GM18858 (cell line): ENCODE results near the gene LAMA5.

Experiments
- ATAC-seq: cut with Tn5 transposase; IDR thresholded peaks from one replicate; pipeline ENCODE4 v1.9.1; 2021; ENCODE audit not compliant: unreplicated experiment

Gene LAMA5, protein sequence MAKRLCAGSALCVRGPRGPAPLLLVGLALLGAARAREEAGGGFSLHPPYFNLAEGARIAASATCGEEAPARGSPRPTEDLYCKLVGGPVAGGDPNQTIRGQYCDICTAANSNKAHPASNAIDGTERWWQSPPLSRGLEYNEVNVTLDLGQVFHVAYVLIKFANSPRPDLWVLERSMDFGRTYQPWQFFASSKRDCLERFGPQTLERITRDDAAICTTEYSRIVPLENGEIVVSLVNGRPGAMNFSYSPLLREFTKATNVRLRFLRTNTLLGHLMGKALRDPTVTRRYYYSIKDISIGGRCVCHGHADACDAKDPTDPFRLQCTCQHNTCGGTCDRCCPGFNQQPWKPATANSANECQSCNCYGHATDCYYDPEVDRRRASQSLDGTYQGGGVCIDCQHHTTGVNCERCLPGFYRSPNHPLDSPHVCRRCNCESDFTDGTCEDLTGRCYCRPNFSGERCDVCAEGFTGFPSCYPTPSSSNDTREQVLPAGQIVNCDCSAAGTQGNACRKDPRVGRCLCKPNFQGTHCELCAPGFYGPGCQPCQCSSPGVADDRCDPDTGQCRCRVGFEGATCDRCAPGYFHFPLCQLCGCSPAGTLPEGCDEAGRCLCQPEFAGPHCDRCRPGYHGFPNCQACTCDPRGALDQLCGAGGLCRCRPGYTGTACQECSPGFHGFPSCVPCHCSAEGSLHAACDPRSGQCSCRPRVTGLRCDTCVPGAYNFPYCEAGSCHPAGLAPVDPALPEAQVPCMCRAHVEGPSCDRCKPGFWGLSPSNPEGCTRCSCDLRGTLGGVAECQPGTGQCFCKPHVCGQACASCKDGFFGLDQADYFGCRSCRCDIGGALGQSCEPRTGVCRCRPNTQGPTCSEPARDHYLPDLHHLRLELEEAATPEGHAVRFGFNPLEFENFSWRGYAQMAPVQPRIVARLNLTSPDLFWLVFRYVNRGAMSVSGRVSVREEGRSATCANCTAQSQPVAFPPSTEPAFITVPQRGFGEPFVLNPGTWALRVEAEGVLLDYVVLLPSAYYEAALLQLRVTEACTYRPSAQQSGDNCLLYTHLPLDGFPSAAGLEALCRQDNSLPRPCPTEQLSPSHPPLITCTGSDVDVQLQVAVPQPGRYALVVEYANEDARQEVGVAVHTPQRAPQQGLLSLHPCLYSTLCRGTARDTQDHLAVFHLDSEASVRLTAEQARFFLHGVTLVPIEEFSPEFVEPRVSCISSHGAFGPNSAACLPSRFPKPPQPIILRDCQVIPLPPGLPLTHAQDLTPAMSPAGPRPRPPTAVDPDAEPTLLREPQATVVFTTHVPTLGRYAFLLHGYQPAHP (N-terminal part only)

DNA sequence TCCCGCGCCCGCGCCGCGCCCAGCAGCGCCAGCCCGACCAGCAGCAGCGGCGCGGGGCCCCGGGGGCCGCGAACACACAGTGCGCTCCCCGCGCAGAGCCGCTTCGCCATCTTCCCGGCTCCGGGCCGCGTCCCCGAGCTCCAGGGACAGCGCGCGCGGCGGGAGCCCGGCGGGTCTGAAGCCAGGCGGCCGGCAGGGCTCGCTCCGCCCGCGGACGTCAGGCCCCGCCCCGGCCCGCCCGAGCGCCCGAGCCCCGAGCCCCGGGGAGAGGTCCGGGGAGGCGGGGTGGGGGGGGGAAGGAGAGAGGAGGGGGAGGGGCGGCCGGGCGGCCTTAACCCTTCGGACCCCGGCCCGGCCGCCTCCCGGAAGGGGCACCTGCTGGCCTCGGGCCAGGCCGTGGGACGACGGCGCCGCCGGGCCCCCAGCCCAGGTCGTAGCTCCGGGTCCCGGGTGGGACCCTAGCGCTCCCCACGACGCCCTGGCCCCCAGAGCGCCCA, at the start of gene LAMA5:
Gene LAMA5 (minus strand): TSS at position 177 of the 497 bp plus-strand sequence. CDS start 67 bp downstream, at position 110.
- no peak for ATAC-seq

DNA sequence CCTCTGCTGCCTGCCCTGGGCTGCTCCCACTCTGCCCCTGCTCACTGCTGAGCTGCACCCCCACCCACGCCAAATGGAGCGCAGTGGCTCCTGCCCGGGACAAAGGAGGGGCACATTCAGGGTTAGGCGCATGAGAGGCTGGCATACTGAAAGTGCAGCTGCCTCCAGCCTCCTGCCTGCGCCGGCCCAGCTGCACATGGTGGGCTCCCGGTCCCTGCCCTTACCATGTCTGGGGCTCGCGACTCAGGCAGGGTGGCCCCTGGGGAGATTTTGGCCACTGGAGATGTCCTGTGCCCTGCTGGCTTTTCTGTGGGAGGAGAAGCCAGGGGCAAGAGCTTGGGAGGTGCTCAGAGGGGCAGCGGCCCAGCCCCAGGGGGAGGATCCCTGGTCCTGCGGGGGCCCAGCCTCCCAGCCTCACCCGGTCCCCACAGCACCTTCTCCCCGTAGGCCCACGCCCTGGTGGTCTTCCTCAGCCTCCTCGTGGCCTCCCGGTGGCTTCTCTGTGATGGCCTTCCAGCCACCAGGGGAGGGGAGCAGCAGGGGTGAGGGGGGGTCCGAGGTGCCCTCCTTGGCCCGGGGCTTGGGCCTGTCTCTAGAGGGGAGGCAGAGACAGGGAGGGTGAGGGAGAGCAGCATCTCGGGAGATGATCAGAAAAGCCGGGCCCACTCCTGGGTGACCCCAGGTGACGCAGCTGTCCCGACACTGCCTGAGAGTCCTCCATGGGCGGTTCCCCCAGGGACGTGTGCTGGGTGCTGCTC, 48.4 kb upstream of the LAMA5 start:
- no peak for ATAC-seq

DNA sequence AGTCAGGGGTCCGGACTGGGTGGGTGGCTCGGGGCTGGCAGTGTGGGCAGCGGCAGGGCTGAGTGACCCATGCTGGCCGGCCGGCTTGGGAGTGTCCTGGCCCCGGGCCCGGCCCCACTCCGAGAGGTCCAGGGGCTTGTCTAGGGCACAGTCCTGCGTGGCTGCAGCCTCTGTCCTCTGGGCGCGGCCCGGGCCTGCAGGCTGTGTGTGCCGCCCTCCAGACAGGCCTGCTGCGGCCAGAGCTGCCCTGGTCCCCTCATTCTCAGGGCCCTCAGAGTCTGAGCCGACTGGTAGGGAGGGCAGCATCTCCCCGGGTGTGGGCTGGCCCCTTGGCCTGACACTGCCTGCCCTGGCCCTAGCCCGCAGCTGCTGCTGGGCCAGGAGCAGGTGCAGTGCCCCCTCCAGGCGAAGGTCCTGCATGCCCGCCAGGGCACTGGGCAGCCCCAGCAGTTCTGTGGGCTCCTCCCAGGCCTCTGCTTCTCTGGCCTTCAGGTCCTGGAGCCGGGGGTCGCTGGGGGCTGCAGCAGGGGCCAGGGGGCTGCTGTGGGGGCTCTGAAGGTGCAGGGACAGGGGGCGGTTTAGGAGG, 46.9 kb upstream of the LAMA5 start:
- ATAC-seq: no peak

DNA sequence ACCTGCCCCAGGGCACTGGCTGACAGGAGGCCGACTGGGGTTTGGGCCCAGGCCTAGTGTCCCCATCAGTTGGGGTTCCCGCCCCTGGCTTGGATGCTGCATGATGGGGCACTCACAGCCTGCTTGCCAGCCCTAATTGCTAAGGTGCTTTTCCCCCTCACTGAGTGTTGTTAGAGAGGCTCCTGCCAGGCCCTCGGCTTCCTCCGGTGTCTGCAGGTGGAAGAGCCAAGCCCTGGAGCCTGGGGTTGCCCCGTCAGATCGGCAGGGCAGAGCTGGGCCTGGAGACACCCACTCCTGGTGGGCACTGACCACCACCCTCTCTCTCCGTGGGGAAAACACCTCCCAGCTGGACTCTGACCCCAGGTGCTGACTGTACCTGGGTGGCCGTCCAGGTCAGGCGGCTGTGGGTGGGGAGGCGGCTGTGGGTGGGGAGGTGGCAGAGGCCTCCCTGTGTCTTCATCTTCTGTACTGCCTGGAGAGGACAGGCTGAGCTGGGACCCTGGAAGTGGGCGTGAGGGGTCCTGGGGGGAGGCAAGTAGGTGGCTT, 46.0 kb upstream of the LAMA5 start:
- no peak for ATAC-seq

DNA sequence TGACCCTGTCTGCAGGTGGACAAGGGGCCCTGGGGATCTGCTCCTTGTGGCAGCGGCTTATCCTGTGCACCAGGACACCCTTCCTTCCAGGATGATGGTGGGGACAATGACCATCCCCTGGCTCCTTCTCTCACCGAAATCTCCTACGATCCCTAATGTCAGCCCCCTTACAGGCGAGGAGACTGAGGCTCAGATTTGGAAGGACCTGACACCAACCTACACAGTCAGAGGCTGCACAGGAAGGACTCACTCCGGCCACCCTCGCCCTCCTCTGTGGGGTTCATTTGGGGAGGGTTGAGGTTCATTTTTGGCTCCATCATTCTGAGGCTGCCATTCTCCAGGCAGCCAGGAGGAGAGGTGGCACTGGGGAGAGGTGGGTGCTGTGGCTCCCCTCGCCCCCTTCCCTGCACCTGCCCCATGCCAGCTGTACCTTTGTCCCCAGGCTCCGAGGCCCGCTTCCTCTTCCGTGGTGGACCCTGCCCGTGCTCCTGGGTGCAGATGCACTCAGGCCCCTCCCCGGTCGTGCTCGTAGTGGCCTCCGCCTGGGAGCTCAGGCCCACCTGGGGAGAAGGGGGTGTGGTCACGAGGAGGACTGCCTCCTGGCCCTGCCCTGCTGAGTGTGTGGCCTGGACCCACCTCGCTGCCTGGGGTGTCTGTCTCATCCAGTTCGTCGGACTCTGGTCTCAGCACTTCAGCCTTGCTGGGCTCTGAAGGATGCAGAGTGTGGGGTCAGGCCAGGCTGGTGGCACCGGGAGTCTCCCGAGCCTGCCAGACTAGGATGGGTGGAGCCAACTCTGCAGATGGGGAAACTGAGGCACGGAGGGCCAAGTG, 45.3 kb upstream of the LAMA5 start:
- no peak for ATAC-seq

DNA sequence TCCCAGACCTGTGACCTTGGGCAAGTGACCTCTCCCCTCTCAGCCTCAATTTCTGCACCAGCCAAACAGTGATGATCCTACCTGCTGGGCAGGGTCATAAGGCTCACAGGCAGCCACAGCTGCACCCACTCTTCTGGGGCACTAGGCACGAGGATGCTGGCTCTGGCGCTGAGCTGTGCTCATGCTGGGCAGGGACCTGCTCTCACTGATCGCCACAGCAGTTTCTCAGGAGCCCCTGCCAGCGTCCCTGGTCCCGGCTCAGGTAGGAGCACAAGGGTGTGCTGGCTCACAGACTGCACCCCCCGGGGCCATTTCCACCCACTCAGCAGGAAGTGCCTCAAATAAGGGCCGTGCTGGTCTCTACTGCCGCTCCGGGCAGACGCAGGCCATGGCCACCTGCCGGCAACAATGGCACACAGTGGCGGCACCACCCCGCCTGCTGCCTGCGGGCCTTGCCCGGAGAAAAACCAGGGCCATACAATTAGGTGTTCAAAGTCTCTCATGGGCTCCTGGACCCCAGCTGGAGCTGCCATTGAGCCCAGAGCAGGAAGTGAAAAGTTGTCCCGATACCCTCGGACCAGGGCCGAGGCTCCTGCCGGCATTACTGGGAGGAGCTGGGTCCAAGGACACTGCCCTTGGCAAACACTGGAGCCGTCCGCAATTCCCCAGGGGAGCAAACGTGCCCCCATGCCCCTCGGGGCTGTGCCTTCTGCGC, 44.5 kb upstream of the LAMA5 start:
- ATAC-seq: no peak

DNA sequence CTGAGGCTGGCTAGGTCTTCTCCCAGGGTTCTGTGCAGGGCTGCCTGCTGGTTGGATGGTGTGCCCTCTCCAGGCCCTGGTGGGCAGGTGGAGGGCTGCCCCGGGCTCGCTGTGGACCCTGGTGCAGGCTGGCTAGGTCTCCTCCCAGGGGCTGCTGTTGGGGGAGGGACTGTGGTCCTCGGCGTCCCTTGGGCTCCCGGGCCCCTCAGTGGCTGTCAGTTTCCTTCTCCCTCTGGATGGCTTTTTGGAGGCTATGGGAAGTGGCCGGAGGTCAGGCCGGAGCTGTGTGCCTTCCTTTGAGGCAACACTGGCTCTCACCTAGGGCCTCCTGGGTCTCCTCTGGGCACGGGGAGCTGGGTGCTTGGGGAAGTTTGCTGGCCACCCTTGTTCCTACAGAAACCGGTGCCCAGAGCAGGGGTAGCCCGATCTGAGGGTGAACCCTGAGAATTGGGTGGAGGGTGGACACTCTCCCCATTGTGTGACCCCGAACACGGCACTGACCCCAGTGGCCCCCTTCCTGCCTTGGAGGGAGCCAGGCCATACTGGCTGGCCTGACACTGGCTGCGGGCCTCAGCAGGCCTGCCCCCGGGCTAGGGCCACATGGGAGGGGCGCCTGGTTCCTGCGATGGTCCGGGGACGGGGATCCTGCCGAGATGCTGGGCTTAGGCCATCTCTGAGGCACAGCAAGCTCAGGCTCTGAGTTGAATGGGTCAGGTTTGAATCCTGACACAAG, 43.8 kb upstream of the LAMA5 start:
- ATAC-seq: no peak

DNA sequence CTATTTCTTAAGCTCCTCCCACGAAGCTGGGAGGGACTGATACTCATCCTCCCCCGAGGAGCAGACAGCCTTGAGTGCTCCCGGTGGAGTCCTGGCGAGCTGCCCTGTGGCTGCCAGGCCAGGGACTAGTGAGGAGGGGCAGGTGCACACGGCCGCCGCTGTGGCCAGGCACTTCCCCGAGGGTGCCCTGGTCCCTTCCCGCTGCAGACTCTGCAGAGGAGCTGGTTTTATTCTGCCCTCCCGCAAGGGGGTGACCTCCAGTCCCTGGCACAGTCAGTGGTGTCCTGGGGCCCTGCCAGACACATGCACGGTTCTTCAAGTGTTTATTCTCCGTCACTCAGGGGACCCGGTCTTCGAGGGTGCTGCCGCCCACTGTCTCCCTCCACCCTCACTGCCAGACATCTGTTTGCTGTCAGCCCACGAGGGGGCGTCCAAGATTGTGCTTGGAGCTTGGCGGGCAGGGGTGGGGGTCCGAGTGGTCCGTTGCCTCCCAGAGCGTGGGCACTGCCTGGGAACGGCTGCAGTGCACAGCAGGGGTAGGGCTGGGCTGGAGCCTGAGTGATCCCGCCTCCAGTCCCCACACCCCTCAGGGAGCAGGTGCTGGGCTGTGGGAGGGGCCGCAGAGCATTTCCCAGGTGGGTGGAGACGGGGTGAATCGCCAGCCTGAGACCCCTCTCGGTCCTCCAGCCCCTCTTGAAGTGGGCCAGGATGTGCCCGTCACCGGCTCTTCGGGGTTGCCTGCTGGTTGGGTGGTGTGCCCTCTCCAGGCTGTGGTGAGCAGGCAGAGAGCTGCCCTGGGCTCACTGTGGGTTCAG, 43.0 kb upstream of the LAMA5 start:
- ATAC-seq: no peak

DNA sequence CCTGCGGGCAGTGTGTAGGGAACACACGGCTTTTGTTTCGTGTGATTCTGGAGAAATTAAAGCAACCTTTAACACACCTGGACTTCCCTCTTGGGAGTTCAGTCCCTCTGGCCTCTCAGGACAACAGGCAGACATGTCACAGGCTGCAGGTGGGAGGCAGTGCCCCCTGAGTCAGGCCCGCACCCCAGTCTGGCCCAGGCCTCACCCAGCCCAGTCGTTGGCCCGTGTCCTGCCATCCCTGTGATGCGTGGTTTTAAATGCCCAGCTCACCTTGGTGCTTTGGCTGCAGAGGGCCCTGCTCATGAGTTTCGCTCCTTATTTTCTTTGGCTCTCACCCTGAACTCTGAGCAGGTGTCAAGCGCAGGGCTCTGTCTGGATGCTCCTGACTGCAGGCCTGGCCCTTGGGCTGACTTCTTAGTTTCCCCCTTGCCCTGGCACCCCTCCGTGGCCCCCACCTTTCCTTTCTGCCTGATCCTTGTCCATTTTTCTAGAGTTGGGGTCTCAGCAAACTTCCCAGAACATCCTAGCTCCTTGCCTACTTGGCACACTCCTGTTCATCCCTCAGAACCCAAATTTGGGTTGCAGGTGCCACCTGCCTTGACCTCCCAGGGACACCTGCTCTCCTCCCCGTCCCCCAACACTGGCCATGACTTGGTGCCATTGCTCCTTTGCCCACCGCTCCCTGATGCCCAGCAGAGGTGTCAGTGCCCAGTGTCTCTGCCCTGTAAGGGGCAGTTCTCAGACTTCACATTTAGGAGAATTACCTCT, 42.2 kb upstream of the LAMA5 start:
- no peak for ATAC-seq

DNA sequence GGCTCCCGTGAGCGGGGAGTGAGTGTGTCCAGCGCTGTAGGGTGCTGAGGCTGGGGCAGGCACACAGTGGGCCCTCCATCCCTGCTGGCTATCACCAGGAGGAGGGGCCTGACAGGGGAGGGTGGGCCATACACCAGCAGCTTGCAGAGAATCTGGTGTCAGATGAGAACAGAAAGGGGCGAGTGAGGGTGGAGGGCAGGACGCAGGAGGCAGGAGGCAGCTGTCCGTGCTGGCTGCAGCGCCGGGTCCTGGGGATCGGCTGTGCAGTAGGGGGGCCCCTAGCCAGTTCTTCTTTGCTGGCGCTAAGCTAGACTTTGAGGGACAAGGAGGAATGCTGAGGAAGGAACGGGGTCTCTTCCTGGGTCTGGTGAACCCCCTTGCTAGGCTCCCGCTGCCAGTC, 41.5 kb upstream of the LAMA5 start:
- ATAC-seq: no peak

DNA sequence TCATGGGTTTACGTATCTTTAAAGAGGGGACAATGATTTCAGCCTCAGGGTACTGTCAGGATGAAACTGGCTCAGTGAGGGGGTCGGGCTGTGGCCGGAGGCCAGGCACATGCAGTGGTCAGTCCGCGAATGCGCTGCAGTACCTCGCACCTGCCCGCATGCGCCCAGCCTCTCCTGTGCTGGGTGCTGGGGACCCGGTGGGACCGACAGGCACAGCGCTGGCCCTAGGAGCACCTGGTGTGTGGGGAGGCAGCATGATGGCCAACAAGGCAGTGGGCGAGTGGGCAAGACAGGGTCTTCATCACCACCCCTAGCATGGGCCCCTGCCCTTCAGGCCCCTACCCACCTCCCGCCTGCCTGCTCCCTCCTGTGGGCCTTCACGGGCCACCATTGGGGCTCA, 40.9 kb upstream of the LAMA5 start:
- no peak for ATAC-seq

DNA sequence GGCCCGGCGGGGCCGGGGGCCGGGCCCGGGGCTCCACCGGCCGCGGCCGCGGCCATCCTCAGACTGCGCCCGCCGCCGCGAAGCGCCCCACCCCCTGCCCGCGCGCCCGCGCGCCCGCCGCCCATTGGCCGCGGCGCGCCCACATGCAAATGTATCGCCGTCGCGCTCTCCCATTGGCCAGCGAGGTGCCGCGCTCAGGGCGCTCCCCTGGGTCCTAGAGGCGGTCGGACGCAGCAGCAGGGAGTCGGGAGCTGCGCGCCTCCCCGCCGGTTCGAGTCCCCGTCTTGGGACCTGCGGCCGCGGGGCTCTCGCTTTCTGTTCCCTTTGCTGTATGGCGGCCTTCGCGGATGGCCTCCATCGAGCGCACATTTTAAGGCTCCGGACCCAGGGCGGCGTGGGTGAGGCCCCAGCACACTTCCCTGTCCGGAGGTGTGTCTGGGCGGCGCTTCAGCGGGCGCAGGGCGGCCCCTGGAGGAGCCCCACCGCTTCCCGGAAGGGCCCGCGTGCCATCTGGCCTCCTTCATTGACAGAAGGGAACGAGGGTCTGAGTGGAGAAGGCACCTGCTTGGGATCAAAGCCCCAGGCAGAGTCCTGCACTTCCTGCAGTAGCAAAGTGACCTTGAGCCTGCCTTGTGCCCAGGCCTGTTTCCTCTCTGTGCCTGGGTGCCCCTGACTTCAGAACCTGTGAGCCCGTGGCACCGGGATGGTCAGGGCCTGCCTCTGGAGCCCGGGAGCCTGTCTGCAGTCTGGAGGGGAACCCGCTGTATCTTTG, 40.3 kb upstream of the LAMA5 start, which contains the start of gene CABLES2:
Gene CABLES2 (minus strand): TSS at position 65 of the 772 bp plus-strand sequence. CDS start 9 bp downstream, at position 56.
- peak; percentile 83 for ATAC-seq

DNA sequence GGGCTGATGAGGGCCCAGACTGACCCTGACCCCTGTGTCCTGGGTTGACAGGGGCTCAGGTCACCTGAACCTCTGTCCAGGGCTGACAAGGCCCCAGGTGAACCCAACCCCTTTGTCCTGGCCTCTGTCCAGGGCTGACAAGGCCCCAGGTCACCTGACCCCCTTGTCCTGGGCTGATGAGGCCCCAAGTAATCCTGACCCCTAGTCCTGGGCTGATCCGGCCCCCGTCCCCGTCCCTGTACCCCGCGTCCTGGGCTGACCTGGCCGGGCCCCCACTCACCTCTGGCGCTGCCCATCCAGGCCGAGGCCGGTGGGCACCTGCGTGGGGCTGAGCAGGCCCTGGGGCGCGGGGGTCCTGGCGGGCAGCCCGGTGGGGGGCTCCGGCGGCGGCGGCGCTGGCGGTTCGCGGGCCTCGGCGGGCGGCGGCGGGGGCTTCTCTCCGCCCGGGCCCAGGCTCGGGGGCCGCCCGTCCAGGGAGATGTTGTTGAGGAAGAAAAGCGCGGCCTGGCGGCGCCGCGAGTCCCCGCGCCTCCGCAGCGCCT, 39.6 kb upstream of the LAMA5 start:
- ATAC-seq: no peak

DNA sequence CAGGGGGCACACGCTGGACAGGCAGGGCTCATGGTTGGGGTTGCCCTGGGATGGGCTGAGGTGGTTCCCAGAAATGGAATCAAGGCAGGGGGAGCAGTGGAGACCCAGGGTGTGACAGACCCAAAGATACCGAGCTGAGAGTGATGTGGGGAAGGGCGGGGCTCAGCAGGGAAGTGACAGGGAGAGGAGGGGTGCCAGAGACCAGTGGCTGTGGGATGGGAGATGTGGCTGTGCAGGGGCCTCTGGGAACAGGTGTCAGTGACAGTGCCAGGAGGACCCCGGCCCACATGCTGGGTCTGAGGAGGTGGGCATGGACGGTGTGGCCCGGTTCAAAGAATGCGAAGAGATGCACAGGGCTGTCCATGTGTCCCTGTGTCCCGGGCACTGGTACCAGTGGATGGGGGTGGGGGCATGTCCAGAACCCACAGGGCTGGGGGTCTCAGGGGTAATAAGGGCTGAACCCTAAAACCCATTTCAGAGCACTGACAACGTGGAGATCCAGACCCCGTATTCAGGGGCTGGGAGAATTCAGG, 38.9 kb upstream of the LAMA5 start:
- no peak for ATAC-seq
